Pulmonary artery endothelial cell (primary cell): ENCODE measurements around the gene ZBTB7C. TPM values are rescaled to one million over a fixed set of nuclear protein-coding genes. Genes with fewer than 3 reads are reported as not detected.
"Not testable (repeated sequence)": the region's sequence is repeated elsewhere in the genome, so short reads cannot be mapped to it uniquely, and the experiment has no call there.

Experiments
- DNase-seq: peaks from one replicate; pipeline ENCODE4 v3.0.0-alpha.2; 2011; ENCODE audit warnings: low read depth, low spot score
- total RNA-seq: library from RNA; depleted of rRNA; stranded (reverse); fragments of >200 nt; gene quantifications from 2 replicates; pipeline ENCODE4 v1.2.3, GENCODE V29; 2014

Gene ZBTB7C
- total RNA-seq, 1 donor from 2014 or later: not detected

GRCh38 chr18:48303883-48304282 lies 105.3 kb downstream of the ZBTB7C start:
- DNase-seq: no peak

- DNase-seq: no peak
Observed at GRCh38 chr18:48302736-48303135, 106.4 kb downstream of the ZBTB7C start.

GRCh38 chr18:48300463-48300961 lies 108.7 kb downstream of the ZBTB7C start:
- no peak for DNase-seq

GRCh38 chr18:48297139-48297538 lies 112.0 kb downstream of the ZBTB7C start:
- DNase-seq: no peak

- DNase-seq: no peak
Observed at GRCh38 chr18:48296581-48296980, 112.6 kb downstream of the ZBTB7C start.

GRCh38 chr18:48295586-48296311 lies 113.4 kb downstream of the ZBTB7C start:
- DNase-seq: no peak

- no peak for DNase-seq
Observed at GRCh38 chr18:48294899-48295585, 114.1 kb downstream of the ZBTB7C start.

GRCh38 chr18:48293954-48294898 lies 115.0 kb downstream of the ZBTB7C start:
- DNase-seq: no peak

- no peak for DNase-seq
Observed at GRCh38 chr18:48292782-48293424, 116.3 kb downstream of the ZBTB7C start.

- no peak for DNase-seq
Observed at GRCh38 chr18:48292229-48292628, 117.0 kb downstream of the ZBTB7C start.

GRCh38 chr18:48290162-48290926 lies 118.8 kb downstream of the ZBTB7C start:
- DNase-seq: no peak

GRCh38 chr18:48284743-48285142 lies 124.4 kb downstream of the ZBTB7C start:
- no peak for DNase-seq

GRCh38 chr18:48284011-48284410 lies 125.2 kb downstream of the ZBTB7C start:
- not testable (repeated sequence) for DNase-seq

GRCh38 chr18:48281460-48281859 lies 127.7 kb downstream of the ZBTB7C start:
- not testable (repeated sequence) for DNase-seq

- no peak for DNase-seq
Observed at GRCh38 chr18:48279312-48279711, 129.9 kb downstream of the ZBTB7C start.

- no peak for DNase-seq
Observed at GRCh38 chr18:48278081-48278480, 131.1 kb downstream of the ZBTB7C start.

- DNase-seq: no peak
Observed at GRCh38 chr18:48274301-48274700, 134.9 kb downstream of the ZBTB7C start.

GRCh38 chr18:48270929-48271328 lies 138.3 kb downstream of the ZBTB7C start:
- DNase-seq: no peak

GRCh38 chr18:48265328-48265727 lies 143.9 kb downstream of the ZBTB7C start:
- no peak for DNase-seq
